ENCODE data around the gene MAPK8IP3. TPM values are rescaled to one million over a fixed set of nuclear protein-coding genes. Genes with fewer than 3 reads are reported as not detected.
"Not testable (repeated sequence)": the region's sequence is repeated elsewhere in the genome, so short reads cannot be mapped to it uniquely, and the experiment has no call there.

The MAPK8IP3 gene
- total RNA-seq, 1 experiment from 2014 or later, result 45.9 TPM

DNA sequence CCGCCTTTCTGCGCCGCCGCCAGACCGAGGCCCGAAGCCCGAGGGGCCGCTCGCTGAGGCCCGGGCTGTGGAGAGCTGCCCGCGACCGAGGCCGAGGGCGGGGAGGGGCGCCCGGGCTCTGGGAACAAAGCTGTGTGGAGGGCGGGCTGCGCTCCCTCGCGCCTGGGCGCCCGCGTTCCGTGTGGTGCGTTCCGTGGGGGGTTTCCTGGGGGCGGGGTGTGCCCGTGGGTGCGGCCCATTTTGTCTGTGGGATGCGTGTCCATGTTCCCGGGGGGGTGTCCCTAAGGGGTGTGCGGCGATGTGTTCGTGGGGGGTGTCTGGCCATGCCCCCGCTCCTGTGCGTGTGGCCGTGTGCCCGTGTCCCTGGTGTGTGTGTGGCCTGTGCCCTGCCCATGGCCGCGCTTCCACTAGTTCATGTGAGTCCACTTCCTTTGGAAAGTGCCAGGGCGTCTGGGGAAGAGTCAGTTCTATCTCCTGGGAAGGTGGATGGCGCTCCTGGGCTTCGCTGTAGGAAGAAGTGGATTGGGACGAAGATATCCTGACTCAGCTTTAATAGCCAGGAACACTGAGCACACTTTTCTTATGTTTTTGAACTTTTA lies 27.4 kb upstream of the MAPK8IP3 start:
- peak; percentile 34 for DNase-seq (ENCODE audit: low read depth)

- DNase-seq (ENCODE audit: low read depth), result no peak
Observed at GRCh38 chr16:1680361-1680760, 25.6 kb upstream of the MAPK8IP3 start.

- no peak for DNase-seq (ENCODE audit: low read depth)
Observed at GRCh38 chr16:1681032-1681431, 25.0 kb upstream of the MAPK8IP3 start.

GRCh38 chr16:1687427-1688316 lies 18.3 kb upstream of the MAPK8IP3 start:
- no peak for DNase-seq (ENCODE audit: low read depth)

GRCh38 chr16:1688807-1689560 lies 17.0 kb upstream of the MAPK8IP3 start:
- DNase-seq (ENCODE audit: low read depth), result peak; percentile 34

GRCh38 chr16:1689853-1690252 lies 16.1 kb upstream of the MAPK8IP3 start:
- DNase-seq (ENCODE audit: low read depth), result no peak

- DNase-seq (ENCODE audit: low read depth), result no peak
Observed at GRCh38 chr16:1690810-1691209, 15.2 kb upstream of the MAPK8IP3 start.

- peak; percentile 41 for DNase-seq (ENCODE audit: low read depth)
Observed at GRCh38 chr16:1691276-1691675, 14.7 kb upstream of the MAPK8IP3 start.

DNA sequence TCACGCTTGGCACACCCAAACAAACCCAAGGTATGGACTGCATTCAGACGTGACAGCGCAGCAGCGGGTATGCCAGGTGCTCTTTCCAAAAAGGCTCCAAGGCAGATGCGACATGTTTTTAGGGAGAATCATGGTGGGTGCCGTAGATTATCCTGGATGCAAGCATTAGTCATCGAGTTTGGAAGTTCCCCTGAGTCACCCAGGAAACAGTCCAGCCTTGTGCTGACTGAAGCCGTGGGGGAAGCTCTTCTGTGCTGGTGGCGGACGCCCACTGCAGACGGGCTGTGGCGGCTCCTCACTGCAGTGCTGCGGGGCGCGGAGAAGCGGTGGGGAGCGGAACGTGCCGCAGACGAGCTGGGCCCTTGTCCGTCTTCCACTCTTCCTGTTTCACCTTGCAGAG lies 14.0 kb upstream of the MAPK8IP3 start:
- DNase-seq (ENCODE audit: low read depth), result peak; percentile 61

DNA sequence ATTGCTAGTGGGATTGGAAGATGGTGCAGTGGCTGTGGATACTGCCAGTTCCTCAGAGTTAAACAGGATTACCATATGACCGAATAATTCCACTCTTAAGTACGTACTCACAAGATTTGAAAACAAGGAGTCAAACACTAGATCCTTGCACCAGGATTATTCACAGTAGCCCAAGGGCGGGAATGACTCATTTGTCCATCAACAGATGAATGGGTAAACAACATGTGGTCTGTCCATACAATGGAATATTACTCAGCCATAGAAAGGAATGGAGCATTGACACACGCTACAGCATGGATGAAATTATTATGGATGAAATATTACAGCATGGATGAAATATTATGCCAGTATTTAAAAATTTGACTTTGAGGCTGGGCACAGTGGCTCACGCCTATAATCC lies 9.1 kb upstream of the MAPK8IP3 start:
- no peak for DNase-seq (ENCODE audit: low read depth)

GRCh38 chr16:1698680-1699079 lies 7.3 kb upstream of the MAPK8IP3 start:
- DNase-seq (ENCODE audit: low read depth), result no peak

DNA sequence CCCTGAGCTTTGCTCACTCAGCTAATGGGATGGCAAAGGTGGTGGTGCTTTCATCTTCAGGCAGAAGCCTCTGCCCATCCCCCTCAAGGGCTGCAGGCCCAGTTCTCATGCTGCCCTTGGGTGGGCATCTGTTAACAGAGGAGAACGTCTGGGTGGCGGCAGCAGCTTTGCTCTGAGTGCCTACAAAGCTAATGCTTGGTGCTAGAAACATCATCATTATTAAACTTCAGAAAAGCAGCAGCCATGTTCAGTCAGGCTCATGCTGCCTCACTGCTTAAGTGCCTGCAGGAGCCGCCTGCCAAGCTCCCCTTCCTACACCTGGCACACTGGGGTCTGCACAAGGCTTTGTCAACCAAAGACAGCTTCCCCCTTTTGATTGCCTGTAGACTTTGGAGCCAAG lies 5.7 kb upstream of the MAPK8IP3 start:
- DNase-seq (ENCODE audit: low read depth), result no peak

DNA sequence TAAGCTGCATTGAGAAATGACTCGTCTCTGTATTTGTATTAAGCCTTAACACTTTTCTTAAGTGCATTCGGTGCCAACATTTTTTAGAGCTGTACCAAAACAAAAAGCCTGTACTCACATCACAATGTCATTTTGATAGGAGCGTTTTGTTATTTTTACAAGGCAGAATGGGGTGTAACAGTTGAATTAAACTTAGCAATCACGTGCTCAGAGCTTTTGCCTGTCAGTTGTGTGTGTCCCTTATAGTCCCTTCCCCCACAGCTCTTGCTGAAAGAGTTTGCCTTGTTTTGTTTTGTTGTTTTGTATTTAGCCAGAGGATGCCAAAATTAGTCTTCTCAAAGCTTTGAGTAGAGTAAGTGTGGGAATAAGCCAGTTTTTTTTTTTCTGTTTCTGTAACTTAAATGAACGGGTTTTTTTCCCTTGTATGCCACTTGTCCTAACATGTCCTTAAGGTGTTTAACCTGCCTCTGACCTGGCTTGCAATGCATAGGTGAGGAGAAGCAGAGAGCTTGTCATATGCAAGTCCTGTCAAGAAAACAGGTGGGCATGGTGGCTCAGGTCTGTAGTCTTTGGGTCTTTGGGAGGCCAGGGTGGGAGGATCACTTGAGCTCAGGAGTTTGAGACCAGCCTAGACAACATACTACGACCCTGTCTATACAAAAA lies 4.6 kb upstream of the MAPK8IP3 start:
- DNase-seq (ENCODE audit: low read depth), result no peak

DNA sequence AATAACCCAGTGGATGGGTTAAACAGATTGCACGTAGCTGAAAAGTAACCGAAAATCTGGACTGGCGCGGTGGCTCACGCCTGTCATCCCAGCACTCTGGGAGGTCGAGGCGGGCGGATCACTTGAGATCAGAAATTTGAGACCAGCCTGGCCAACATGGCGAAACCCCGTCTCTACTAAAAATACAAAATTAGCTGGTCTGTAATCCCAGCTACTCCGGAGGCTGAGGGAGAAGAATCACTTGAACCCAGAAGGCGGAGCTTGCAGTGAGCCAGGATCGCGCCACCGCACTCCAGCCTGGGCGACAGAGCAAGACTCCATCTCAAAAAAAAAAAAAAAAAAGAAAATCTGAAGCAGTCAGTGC lies 689 bp upstream of the MAPK8IP3 start:
- not testable (repeated sequence) for DNase-seq (ENCODE audit: low read depth)

GRCh38 chr16:1706386-1707192 lies 594 bp downstream of the MAPK8IP3 start:
- peak; percentile 51 for DNase-seq (ENCODE audit: low read depth)

DNA sequence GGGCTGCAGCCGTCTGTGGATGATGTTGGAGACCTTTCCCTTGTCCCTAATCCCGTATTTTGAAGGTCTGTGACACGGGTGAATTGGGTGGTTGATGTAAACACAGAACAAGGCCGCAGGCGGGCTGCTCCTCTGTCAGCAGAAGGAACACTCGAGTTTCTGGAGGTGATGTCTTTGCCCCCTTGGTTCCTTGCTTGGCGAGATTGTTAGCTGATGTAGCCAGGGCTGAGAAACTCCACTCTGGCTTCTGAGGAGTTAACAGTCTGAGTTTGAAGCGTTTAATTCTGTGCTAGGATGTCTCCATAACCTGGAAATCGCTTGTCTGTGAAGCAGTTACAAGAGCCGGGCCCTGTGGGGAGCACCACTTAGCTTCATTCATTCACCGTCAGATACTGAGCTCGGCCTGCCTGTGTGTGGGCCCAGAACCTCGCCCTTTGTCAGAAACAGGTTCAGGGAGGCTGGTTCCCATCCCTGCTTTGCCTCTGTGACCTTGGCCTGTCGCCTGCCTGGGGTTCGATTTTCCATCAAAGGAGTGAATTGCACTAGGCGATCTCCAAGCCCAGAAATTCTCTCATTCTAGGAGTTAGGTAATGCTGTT lies 1.3 kb downstream of the MAPK8IP3 start:
- DNase-seq (ENCODE audit: low read depth), result peak; percentile 42

GRCh38 chr16:1708083-1708767 lies 2.2 kb downstream of the MAPK8IP3 start:
- no peak for DNase-seq (ENCODE audit: low read depth)

DNA sequence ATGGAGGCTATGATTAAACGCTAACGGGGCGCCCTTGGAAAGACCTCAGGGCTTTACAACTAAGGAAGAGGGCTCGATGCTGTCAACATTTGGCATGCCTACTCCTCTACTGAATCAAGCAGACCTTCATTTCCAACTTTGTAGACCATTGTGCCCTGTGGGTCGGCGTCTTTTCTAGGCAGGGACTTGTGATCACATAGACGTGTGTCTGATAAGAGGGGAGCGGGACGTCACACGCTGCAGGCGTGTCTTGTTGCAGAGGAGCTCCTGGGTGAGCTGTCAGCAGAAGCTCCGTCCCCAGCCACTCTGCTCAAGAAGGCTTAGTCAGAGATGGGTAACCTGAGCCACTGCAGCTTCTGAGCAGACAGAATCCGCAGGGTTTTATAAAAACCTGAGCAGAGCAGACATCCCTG lies 2.8 kb downstream of the MAPK8IP3 start:
- peak; percentile 86 for DNase-seq (ENCODE audit: low read depth)

DNA sequence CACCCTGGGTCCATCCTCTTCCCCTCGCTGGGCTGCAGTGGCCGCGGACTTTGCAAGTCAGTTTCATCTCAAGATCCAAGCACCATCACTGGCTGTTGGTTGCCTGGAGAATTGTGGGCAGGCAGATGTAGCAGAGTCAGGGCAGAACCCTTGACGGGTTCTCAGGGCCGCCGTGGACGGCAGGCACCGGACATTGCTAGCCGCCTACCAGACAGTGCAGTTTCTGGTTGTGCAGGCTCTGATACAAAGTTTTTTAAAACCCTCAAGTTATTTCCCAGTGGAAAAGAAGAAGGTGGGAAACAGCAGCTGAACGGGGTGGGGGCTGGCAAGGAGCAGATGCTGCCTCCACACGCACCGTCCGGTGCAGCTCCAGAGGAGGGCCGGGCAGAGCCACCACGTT lies 3.4 kb downstream of the MAPK8IP3 start:
- no peak for DNase-seq (ENCODE audit: low read depth)

All from LHCN-M2 (cell line).